Nephron (organoid): ENCODE measurements around the gene MIR17HG.
"Not testable (repeated sequence)": the region's sequence is repeated elsewhere in the genome, so short reads cannot be mapped to it uniquely, and the experiment has no call there.

Experiments used
- H3K27ac Mint-ChIP-seq, 3 experiments: 2 replicates each; pipeline ENCODE4 v1.8.0; 2020; ENCODE audit warnings: mixed read lengths in 3 of 3, mild to moderate bottlenecking in 2 of 3, moderate library complexity in 1 of 3
- H3K27me3 Mint-ChIP-seq: 2 replicates; pipeline ENCODE4 v1.8.0; 2021; ENCODE audit warnings: low read depth, mild to moderate bottlenecking, moderate library complexity, mixed read lengths
- H3K36me3 Mint-ChIP-seq: 2 replicates; pipeline ENCODE4 v1.8.0; 2020; ENCODE audit warnings: low read depth, mixed read lengths
- H3K4me1 Mint-ChIP-seq: 2 replicates; pipeline ENCODE4 v1.8.0; 2020; ENCODE audit warnings: mixed read lengths
- H3K4me3 Mint-ChIP-seq, 3 experiments: 2 replicates each; pipeline ENCODE4 v1.8.0; 2020; ENCODE audit warnings: mild to moderate bottlenecking in 3 of 3, mixed read lengths in 3 of 3, moderate library complexity in 2 of 3
- H3K9me3 Mint-ChIP-seq: 2 replicates; pipeline ENCODE4 v1.8.0; 2020; ENCODE audit warnings: mixed read lengths
- CTCF ChIP-seq, 3 experiments: fragments of 200-600 bp; sonication (generic); IDR thresholded peaks; one replicate each; pipeline ENCODE4 v1.5.0; 2021; ENCODE audit warnings: antibody characterized with exemption in 3 of 3; ENCODE audit not compliant: unreplicated experiment in 3 of 3

Gene MIR17HG

GRCh38 chr13:91351980-91352379 lies 4.5 kb downstream of the MIR17HG start:
- peak overlapping the region in 1 of 3 experiments; percentile 71 for H3K27ac Mint-ChIP-seq
- peaks cover 3% of the 10 kb centered on the region for H3K27me3 Mint-ChIP-seq
- H3K4me3 Mint-ChIP-seq: peak overlapping the region; percentile 88 to 97 (median 96)
- TF ChIP-seq CTCF (IDR thresholded peaks at IDR 0.05; ENCODE audit: unreplicated experiment in 3 of 3): no peak
- H3K4me1 Mint-ChIP-seq: peaks cover 53% of the 10 kb centered on the region
- H3K9me3 Mint-ChIP-seq: no peaks in the 10 kb centered on the region
- H3K36me3 Mint-ChIP-seq: peaks cover 74% of the 10 kb centered on the region

- Mint-ChIP-seq H3K36me3 (peaks cover 81% of the 10 kb centered on the region), H3K27ac (peak overlapping the region in 2 of 3 experiments; percentile 41 to 62), H3K4me3 (peak overlapping the region in 1 of 3 experiments; percentile 41), H3K4me1 (peaks cover 59% of the 10 kb centered on the region)
- not testable (repeated sequence) for H3K27me3 Mint-ChIP-seq, H3K9me3 Mint-ChIP-seq
Measured at GRCh38 chr13:91352891-91353290, 5.4 kb downstream of the MIR17HG start.

- Mint-ChIP-seq H3K4me3 (peak overlapping the region; percentile 5 to 41 (median 41)), H3K27ac (peak overlapping the region; percentile 41 to 62 (median 48)), H3K36me3 (peaks cover 81% of the 10 kb centered on the region), H3K9me3 (no peaks in the 10 kb centered on the region), H3K27me3 (no peaks in the 10 kb centered on the region), H3K4me1 (peaks cover 64% of the 10 kb centered on the region)
- TF ChIP-seq CTCF (IDR thresholded peaks at IDR 0.05; ENCODE audit: unreplicated experiment in 3 of 3): no peak
Measured at GRCh38 chr13:91353494-91353893, 6.0 kb downstream of the MIR17HG start.

GRCh38 chr13:91355099-91355825 lies 7.8 kb downstream of the MIR17HG start:
- peaks cover 68% of the 10 kb centered on the region for H3K36me3 Mint-ChIP-seq
- peaks cover 53% of the 10 kb centered on the region for H3K4me1 Mint-ChIP-seq
- H3K9me3 Mint-ChIP-seq: no peaks in the 10 kb centered on the region
- no peaks in the 10 kb centered on the region for H3K27me3 Mint-ChIP-seq
- H3K4me3 Mint-ChIP-seq: no peak overlapping the region
- H3K27ac Mint-ChIP-seq: peak overlapping the region in 1 of 3 experiments; percentile 5
- no peak for TF ChIP-seq CTCF (IDR thresholded peaks at IDR 0.05; ENCODE audit: unreplicated experiment in 3 of 3)

- peaks cover 60% of the 10 kb centered on the region for H3K36me3 Mint-ChIP-seq
- H3K27me3 Mint-ChIP-seq: no peaks in the 10 kb centered on the region
- no peak for TF ChIP-seq CTCF (IDR thresholded peaks at IDR 0.05; ENCODE audit: unreplicated experiment in 3 of 3)
- peaks cover 45% of the 10 kb centered on the region for H3K4me1 Mint-ChIP-seq
- peak overlapping the region in 1 of 3 experiments; percentile 5 for H3K27ac Mint-ChIP-seq
- H3K4me3 Mint-ChIP-seq: no peak overlapping the region
- no peaks in the 10 kb centered on the region for H3K9me3 Mint-ChIP-seq
Measured at GRCh38 chr13:91355826-91356710, 8.6 kb downstream of the MIR17HG start.

GRCh38 chr13:91356919-91357612 lies 9.6 kb downstream of the MIR17HG start:
- H3K9me3 Mint-ChIP-seq: no peaks in the 10 kb centered on the region
- no peak for TF ChIP-seq CTCF (IDR thresholded peaks at IDR 0.05; ENCODE audit: unreplicated experiment in 3 of 3)
- peak overlapping the region in 1 of 3 experiments; percentile 16 for H3K27ac Mint-ChIP-seq
- H3K36me3 Mint-ChIP-seq: peaks cover 50% of the 10 kb centered on the region
- no peak overlapping the region for H3K4me3 Mint-ChIP-seq
- H3K4me1 Mint-ChIP-seq: peaks cover 35% of the 10 kb centered on the region
- no peaks in the 10 kb centered on the region for H3K27me3 Mint-ChIP-seq
